NAMALWA (cell line): ENCODE data around the gene LY86.
"Not testable (repeated sequence)": the region's sequence is repeated elsewhere in the genome, so short reads cannot be mapped to it uniquely, and the experiment has no call there.

Experiments used
- DNase-seq: peaks from one replicate; pipeline ENCODE4 v3.0.0-alpha.2; 2015; ENCODE audit warnings: low spot score

LY86 gene

GRCh38 chr6:6654599-6655575, 66.4 kb downstream of the LY86 start:
- DNase-seq: no peak

GRCh38 chr6:6655805-6656251, 67.3 kb downstream of the LY86 start:
- no peak for DNase-seq

GRCh38 chr6:6656287-6656686, 67.8 kb downstream of the LY86 start:
- no peak for DNase-seq

GRCh38 chr6:6657085-6657819, 68.7 kb downstream of the LY86 start:
- DNase-seq: peak; percentile 53

GRCh38 chr6:6657820-6658217, 69.3 kb downstream of the LY86 start:
- no peak for DNase-seq

GRCh38 chr6:6659600-6660327, 71.2 kb downstream of the LY86 start:
- peak; percentile 65 for DNase-seq

- no peak for DNase-seq
These were observed 72.0 kb downstream of the LY86 start for GRCh38 chr6:6660339-6661045.

- DNase-seq: no peak
These were observed 72.7 kb downstream of the LY86 start for GRCh38 chr6:6661191-6661590.

- DNase-seq: no peak
These were observed 73.2 kb downstream of the LY86 start for GRCh38 chr6:6661684-6662083.

GRCh38 chr6:6663421-6664135, 75.1 kb downstream of the LY86 start:
- no peak for DNase-seq

- no peak for DNase-seq
These were observed 77.2 kb downstream of the LY86 start for GRCh38 chr6:6665555-6666243.

- not testable (repeated sequence) for DNase-seq
These were observed 81.6 kb downstream of the LY86 start for GRCh38 chr6:6670150-6670549.

GRCh38 chr6:6674872-6675271, 86.4 kb downstream of the LY86 start:
- no peak for DNase-seq

GRCh38 chr6:6676910-6677441, 88.5 kb downstream of the LY86 start:
- DNase-seq: peak; percentile 92

GRCh38 chr6:6678185-6678671, 89.7 kb downstream of the LY86 start:
- no peak for DNase-seq

- no peak for DNase-seq
These were observed 90.3 kb downstream of the LY86 start for GRCh38 chr6:6678811-6679210.

- DNase-seq: no peak
These were observed 91.1 kb downstream of the LY86 start for GRCh38 chr6:6679633-6680032.

GRCh38 chr6:6680526-6680925, 92.0 kb downstream of the LY86 start:
- DNase-seq: no peak

GRCh38 chr6:6681075-6681849, 92.7 kb downstream of the LY86 start:
- no peak for DNase-seq
